Cardiac atrium fibroblast (primary cell): ENCODE results near the gene TRIP4. TPM values are rescaled to one million over a fixed set of nuclear protein-coding genes. Genes with fewer than 3 reads are reported as not detected.

Source experiments
- total RNA-seq: library from RNA; depleted of rRNA; stranded (reverse); fragments of >200 nt; gene quantifications from 2 replicates; pipeline ENCODE4 v1.2.3, GENCODE V29; 2015

The TRIP4 gene
- 6.5 and 16.1 TPM in 2 replicates for total RNA-seq

DNA sequence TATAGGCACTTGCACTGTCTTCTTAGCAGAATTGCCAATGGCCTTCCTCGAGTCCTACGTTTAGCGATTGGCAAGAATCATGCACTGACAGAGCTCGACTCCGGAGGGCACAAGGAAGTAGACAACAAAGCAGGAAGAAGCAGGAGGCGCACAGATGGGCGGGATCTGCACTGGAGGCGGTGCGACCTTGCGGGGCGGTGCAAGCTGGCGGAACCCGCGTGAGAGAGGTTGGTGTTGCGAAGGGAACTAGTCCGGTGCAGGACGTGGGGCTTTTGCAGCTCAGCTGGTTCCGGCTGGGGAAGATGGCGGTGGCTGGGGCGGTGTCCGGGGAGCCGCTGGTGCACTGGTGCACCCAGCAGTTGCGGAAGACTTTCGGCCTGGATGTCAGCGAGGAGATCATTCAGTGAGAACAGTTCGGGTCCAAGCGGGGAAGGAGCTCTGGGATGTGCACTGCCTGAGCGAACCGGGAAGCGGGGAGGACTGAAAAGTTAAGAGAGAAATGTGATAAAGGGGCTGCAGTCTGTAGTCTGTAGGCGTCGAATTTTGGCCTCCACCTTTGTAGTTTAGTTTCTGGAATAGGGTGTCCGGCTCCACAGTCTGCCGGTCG, at the start of gene TRIP4:
TSS of gene TRIP4 (plus strand) at position 275 of the 607 bp plus-strand sequence. CDS start at position 303, 28 bp downstream.

GRCh38 chr15:64355944-64356709, 31.5 kb upstream of the TRIP4 start, which contains the start of gene CSNK1G1:
CSNK1G1 (minus strand) TSS chr15:64356173; CDS start chr15:64300499, 55,674 bp downstream.

DNA sequence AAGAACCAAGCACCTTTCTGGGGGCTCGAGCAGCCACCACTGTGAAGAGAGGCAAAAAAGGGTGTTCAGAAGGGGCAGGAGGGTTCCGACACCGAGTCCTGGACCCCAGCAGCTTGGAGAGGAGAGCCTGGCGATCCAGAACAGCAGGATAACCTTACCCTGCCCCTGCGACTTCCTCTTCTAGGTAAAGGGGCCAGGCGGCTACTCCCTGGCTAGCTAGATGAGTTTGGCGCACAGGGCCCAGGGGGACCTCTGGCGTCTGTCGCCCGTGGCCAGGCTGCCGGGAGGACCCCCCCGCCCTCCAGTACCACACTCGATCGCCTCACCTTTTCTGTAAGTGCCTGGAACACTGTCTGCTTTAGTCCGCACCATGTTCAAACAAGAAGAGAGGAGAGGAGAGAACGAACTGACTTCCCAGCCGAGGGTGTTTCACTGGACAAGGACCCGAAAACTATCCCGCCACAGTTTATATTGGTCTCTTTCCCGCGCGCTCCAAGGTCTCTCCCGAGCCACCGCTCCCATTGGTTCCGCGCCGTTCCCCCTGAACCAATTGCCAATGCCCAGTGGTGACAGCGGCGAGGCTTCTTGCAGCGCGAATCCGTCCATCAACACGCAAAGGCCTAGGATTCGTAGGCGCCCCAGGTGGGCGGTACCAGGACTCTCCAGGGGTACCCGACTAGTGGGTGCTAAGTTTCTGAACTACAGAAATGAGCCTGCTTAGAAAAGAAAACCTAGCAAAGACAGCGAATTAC, 6.5 kb upstream of the TRIP4 start, which contains the start of gene PCLAF:
TSS of gene PCLAF (minus strand) at position 442 of the 752 bp plus-strand sequence. CDS start at position 372, 70 bp downstream.

GRCh38 chr15:64460206-64460723, 72.6 kb downstream of the TRIP4 start, which contains the start of gene ZNF609:
ZNF609 (plus strand) TSS chr15:64460578; CDS start chr15:64499420, 38,842 bp downstream.

Other genes starting within 250 kb of the TRIP4 start
- under 0.01 TPM in 1 of 2 replicates, not detected in the other for gene SNX22, start 236.1 kb upstream of the TRIP4 start, total RNA-seq
- gene PPIB, start 224.8 kb upstream of the TRIP4 start, total RNA-seq = 958 and 1,197 TPM in 2 replicates
- 9.4 and 10.7 TPM in 2 replicates for gene CSNK1G1, start 31.7 kb upstream of the TRIP4 start, total RNA-seq
- 16.2 and 17.1 TPM in 2 replicates for gene PCLAF, start 6.4 kb upstream of the TRIP4 start, total RNA-seq
- gene ZNF609, start 72.7 kb downstream of the TRIP4 start, total RNA-seq = 13.0 and 18.3 TPM in 2 replicates